T-helper 1 cell treated with Interleukin-12 subunit alpha and Interleukin-12 subunit beta and Interleukin-4 antibody, amounts not matched to agents 30 ng/mL and 1 ng/mL, for 36 hours (primary cell): ENCODE measurements around the gene PACSIN3. TPM values are rescaled to one million over a fixed set of nuclear protein-coding genes. Genes with fewer than 3 reads are reported as not detected.
"Not testable (repeated sequence)": the region's sequence is repeated elsewhere in the genome, so short reads cannot be mapped to it uniquely, and the experiment has no call there.

Experiments used
- intact Hi-C: fragments of 100-400 bp; cut with micrococcal nuclease; formaldehyde crosslinking; loops from one replicate; pipeline ENCODE4 v1.15.1; 2024
- total RNA-seq: library from RNA; stranded (reverse); gene quantifications from 2 replicates; pipeline ENCODE4 v1.2.3, GENCODE V29; 2022

PACSIN3 gene
- 2.9 and 3.4 TPM in 2 replicates for total RNA-seq

- intact Hi-C loops, result loop anchor here (1.0 kb wide), 1 partner anchor 9 kb away; no protein-coding TSS in a partner anchor
These were observed at the start of gene PACSIN3 for GRCh38 chr11:47186076-47186699. Gene PACSIN3, minus strand, starts transcription at chr11:47186434. Its CDS starts 3,707 bp downstream, at chr11:47182727.

- intact Hi-C loops, result loop anchor here (2.0 kb wide), 1 partner anchor 14 kb away; the partner anchor contains the start of gene ACP2
These were observed 48.9 kb upstream of the PACSIN3 start for GRCh38 chr11:47235163-47235562.

GRCh38 chr11:47234669-47235100, 48.5 kb upstream of the PACSIN3 start:
- intact Hi-C loops, result loop anchor here (1.0 to 5.0 kb wide), 3 partner anchors 9 to 173 kb away; partner anchors contain the start of genes ACP2 and SLC39A13

GRCh38 chr11:47233989-47234668, 47.9 kb upstream of the PACSIN3 start:
- intact Hi-C loops, result loop anchor here (1.0 to 5.0 kb wide), 3 partner anchors 9 to 173 kb away; partner anchors contain the start of genes ACP2 and SLC39A13

GRCh38 chr11:47233051-47233450, 46.8 kb upstream of the PACSIN3 start:
- intact Hi-C loops, result loop anchor here (5.0 kb wide), 1 partner anchor 174 kb away; the partner anchor contains the start of gene SLC39A13

- intact Hi-C loops, result no loop called here
These were observed 42.9 kb upstream of the PACSIN3 start for GRCh38 chr11:47229161-47229560.

GRCh38 chr11:47225552-47226400, 39.5 kb upstream of the PACSIN3 start:
- intact Hi-C loops, result loop anchor here (1.0 kb wide), 2 partner anchors 9 kb away; no protein-coding TSS in a partner anchor

GRCh38 chr11:47222696-47223095, 36.5 kb upstream of the PACSIN3 start:
- intact Hi-C loops, result no loop called here

GRCh38 chr11:47220401-47220821, 34.2 kb upstream of the PACSIN3 start:
- intact Hi-C loops, result no loop called here

GRCh38 chr11:47216121-47216798, 30.0 kb upstream of the PACSIN3 start:
- intact Hi-C loops, result loop anchor here (1.0 to 10.0 kb wide), 3 partner anchors 9 to 189 kb away; partner anchors contain the start of gene SLC39A13

- intact Hi-C loops, result loop anchor here (1.0 to 10.0 kb wide), 3 partner anchors 33 to 551 kb away; partner anchors contain the start of genes ACP2, FNBP4 and SLC39A13
These were observed 29.2 kb upstream of the PACSIN3 start for GRCh38 chr11:47215366-47215910.

- intact Hi-C loops, result loop anchor here (1.0 to 10.0 kb wide), 9 partner anchors 27 to 1296 kb away; partner anchors contain the start of genes ARHGAP1, CELF1, FNBP4 and PSMC3
These were observed 27.8 kb upstream of the PACSIN3 start for GRCh38 chr11:47213950-47214565.

GRCh38 chr11:47212938-47213337, 26.7 kb upstream of the PACSIN3 start:
- intact Hi-C loops, result loop anchor here (10.0 kb wide), 1 partner anchor 192 kb away; the partner anchor contains the start of gene SLC39A13

- intact Hi-C loops, result no loop called here
These were observed 22.4 kb upstream of the PACSIN3 start for GRCh38 chr11:47208628-47209027.

- intact Hi-C loops, result not testable (repeated sequence)
These were observed 21.8 kb upstream of the PACSIN3 start for GRCh38 chr11:47208008-47208552.

GRCh38 chr11:47207459-47207858, 21.2 kb upstream of the PACSIN3 start:
- intact Hi-C loops, result no loop called here

- intact Hi-C loops, result not testable (repeated sequence)
These were observed 20.3 kb upstream of the PACSIN3 start for GRCh38 chr11:47206577-47206976.

GRCh38 chr11:47204637-47204989, 18.4 kb upstream of the PACSIN3 start:
- intact Hi-C loops, result no loop called here

GRCh38 chr11:47202576-47202975, 16.3 kb upstream of the PACSIN3 start:
- intact Hi-C loops, result no loop called here
